22Rv1 (cell line): ENCODE data around the gene ESYT1.

Source experiments
- ZFX ChIP-seq: fragments of 450-650 bp; IDR thresholded peaks from 2 replicates; pipeline ENCODE4 v1.6.1; 2017; ENCODE audit warnings: antibody characterized with exemption, borderline replicate concordance
- TF ChIP-seq, protein P1 (sequence below): fragments of 450-650 bp; IDR thresholded peaks from 2 replicates; pipeline ENCODE4 v1.5.1; 2017; ENCODE audit warnings: mild to moderate bottlenecking

DNA sequence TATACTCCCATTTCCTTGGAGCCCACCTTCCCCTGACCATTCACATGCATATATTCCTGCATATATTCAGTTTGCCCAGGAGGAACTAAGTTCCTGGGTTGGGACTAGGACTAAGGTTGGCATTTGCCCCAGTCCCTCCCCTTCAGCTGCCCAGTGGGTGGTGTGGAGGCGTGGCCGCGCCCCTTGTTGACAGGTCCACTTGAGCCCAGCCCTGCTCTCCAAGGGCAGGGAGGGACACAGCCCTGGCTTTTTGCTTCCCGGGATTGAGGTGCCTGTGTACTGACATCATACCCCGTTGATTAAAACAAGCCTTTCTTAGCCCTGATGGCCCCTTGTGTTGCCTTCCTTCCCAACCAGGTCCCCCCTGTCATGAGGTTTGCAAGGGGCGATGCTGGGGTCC, 40.8 kb upstream of the ESYT1 start:
- TF ChIP-seq, protein P1, sequence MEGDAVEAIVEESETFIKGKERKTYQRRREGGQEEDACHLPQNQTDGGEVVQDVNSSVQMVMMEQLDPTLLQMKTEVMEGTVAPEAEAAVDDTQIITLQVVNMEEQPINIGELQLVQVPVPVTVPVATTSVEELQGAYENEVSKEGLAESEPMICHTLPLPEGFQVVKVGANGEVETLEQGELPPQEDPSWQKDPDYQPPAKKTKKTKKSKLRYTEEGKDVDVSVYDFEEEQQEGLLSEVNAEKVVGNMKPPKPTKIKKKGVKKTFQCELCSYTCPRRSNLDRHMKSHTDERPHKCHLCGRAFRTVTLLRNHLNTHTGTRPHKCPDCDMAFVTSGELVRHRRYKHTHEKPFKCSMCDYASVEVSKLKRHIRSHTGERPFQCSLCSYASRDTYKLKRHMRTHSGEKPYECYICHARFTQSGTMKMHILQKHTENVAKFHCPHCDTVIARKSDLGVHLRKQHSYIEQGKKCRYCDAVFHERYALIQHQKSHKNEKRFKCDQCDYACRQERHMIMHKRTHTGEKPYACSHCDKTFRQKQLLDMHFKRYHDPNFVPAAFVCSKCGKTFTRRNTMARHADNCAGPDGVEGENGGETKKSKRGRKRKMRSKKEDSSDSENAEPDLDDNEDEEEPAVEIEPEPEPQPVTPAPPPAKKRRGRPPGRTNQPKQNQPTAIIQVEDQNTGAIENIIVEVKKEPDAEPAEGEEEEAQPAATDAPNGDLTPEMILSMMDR, result no peak
- no peak for TF ChIP-seq ZFX
